K562 (cell line): ENCODE data around the gene PSMD14. TPM values are rescaled to one million over a fixed set of nuclear protein-coding genes. Genes with fewer than 3 reads are reported as not detected.

Source experiments
- ATAC-seq: fragments of 200-7000 bp; cut with Tn5 transposase; 3 replicates; pipeline ENCODE4 v1.9.1; 2020; ENCODE audit warnings: moderate library complexity
- BruUV-seq: library from RNA; stranded (reverse); fragments of 400-500 nt; replicated peaks from 2 replicates; lab custom pipeline; 2021; lab: Mats Ljungman, UMichigan
- CTCF ChIA-PET: fragments of 300-600 bp; formaldehyde crosslinking; extraction: SDS; loops from one replicate; lab custom pipeline; 2021; ENCODE audit warnings: low intra/inter-chr PET ratio; lab: Yijun Ruan, JAX
- POLR2A ChIA-PET: fragments of 300-600, 350-650 bp; sonication (Branson Sonifier 250); formaldehyde crosslinking; extraction: SDS; loops from one replicate; lab custom pipeline; 2021; ENCODE audit warnings: antibody characterized with exemption, inconsistent platforms; lab: Yijun Ruan, JAX
- DNase-seq, 4 experiments: peaks; one replicate each; pipeline versions ENCODE4 v3.0.0 to v3.0.0-alpha.2; 2011 to 2018; ENCODE audit warnings: low spot score in 3 of 4, mixed read lengths in 3 of 4; ENCODE audit errors: extremely low read depth in 1 of 4
- FAIRE-seq: peaks from 2 replicates; lab custom pipeline; 2011; peaks lifted over from hg19 to GRCh38; lab: Jason Lieb, UNC
- H2AFZ ChIP-seq: 2 replicates; pipeline ENCODE4 v1.6.0; 2011; ENCODE audit warnings: low read depth, low read length, control low read depth, inconsistent platforms
- H3K27ac ChIP-seq: fragments of 200-600 bp; 3 replicates; pipeline ENCODE4 v1.8.0; 2011; ENCODE audit warnings: low read depth, mild to moderate bottlenecking, control low read depth, inconsistent platforms, low read length, moderate library complexity, mixed read lengths; ENCODE audit errors: extremely low read depth
- H3K27me3 ChIP-seq, 2 experiments: fragments of 300-600 bp in 1 of 2; 2 replicates in 1 of 2; 3 replicates in 1 of 2; pipeline versions ENCODE4 v1.6.0 to v1.8.0; 2011; ENCODE audit warnings: inconsistent platforms in 2 of 2, low read length in 2 of 2, mild to moderate bottlenecking in 1 of 2, mixed read lengths in 1 of 2, moderate library complexity in 1 of 2; ENCODE audit not compliant: control insufficient read depth in 2 of 2, insufficient read depth in 2 of 2
- H3K36me3 ChIP-seq: fragments of 300-600 bp; 3 replicates; pipeline ENCODE4 v1.8.0; 2011; ENCODE audit warnings: mild to moderate bottlenecking, low read length, inconsistent platforms; ENCODE audit not compliant: control insufficient read depth, insufficient read depth
- H3K4me1 ChIP-seq, 2 experiments: fragments of 200-600 bp in 1 of 2; replicated peaks in 1 of 2; 2 replicates in 1 of 2; 3 replicates in 1 of 2; pipeline versions ENCODE4 v1.5.1 to v1.8.0; 2011; ENCODE audit warnings: inconsistent platforms in 2 of 2, low read length in 2 of 2, mild to moderate bottlenecking in 1 of 2, mixed read lengths in 1 of 2, moderate library complexity in 1 of 2; ENCODE audit not compliant: control insufficient read depth in 2 of 2, insufficient read depth in 2 of 2
- H3K4me2 ChIP-seq: 2 replicates; pipeline ENCODE4 v1.6.1; 2011; ENCODE audit warnings: low read length, control low read depth, inconsistent platforms, mixed read lengths; ENCODE audit not compliant: insufficient read depth
- H3K4me3 ChIP-seq: fragments of 200-600 bp; sonication (generic), shearing (Covaris generic); 2 replicates; pipeline ENCODE4 v1.5.1; 2016; ENCODE audit warnings: control low read depth, inconsistent platforms
- H3K79me2 ChIP-seq: fragments of 200-600 bp; 3 replicates; pipeline ENCODE4 v1.8.0; 2011; ENCODE audit warnings: low read length, inconsistent platforms; ENCODE audit not compliant: control insufficient read depth, insufficient read depth
- H3K9ac ChIP-seq, 2 experiments: 2 replicates each; pipeline versions ENCODE4 v1.6.0 to v1.6.1; 2011; ENCODE audit warnings: low read depth in 2 of 2, low read length in 2 of 2, control low read depth in 1 of 2, inconsistent platforms in 1 of 2, mild to moderate bottlenecking in 1 of 2, mixed read lengths in 1 of 2; ENCODE audit not compliant: insufficient read depth in 1 of 2
- H3K9me1 ChIP-seq: one replicate; pipeline ENCODE4 v1.6.0; 2011; ENCODE audit warnings: inconsistent platforms, mild to moderate bottlenecking, low read length, moderate library complexity; ENCODE audit not compliant: control insufficient read depth, insufficient read depth
- H3K9me3 ChIP-seq: replicated peaks from 2 replicates; pipeline ENCODE4 v1.5.1; 2011; ENCODE audit warnings: low read depth, low read length, inconsistent platforms; ENCODE audit not compliant: control insufficient read depth, insufficient read depth
- H4K20me1 ChIP-seq: replicated peaks from 2 replicates; pipeline ENCODE4 v1.6.1; 2011; ENCODE audit warnings: low read length, inconsistent platforms, mixed read lengths; ENCODE audit not compliant: control insufficient read depth, insufficient read depth
- CBX1 ChIP-seq: sonication (generic); IDR thresholded peaks from 2 replicates; pipeline ENCODE4 v1.6.1; 2016; ENCODE audit warnings: antibody characterized with exemption, low read depth, mild to moderate bottlenecking
- DIDO1 ChIP-seq: fragments of 450-650 bp; IDR thresholded peaks from 2 replicates; pipeline ENCODE4 v1.6.1; 2016; ENCODE audit warnings: low read depth, missing biosample characterization, missing genetic modification characterization
- E2F8 ChIP-seq: fragments of 450-650 bp; IDR thresholded peaks from 2 replicates; pipeline ENCODE4 v1.7.1; 2018; ENCODE audit warnings: mild to moderate bottlenecking, low read depth; ENCODE audit not compliant: partially characterized antibody
- EHMT2 ChIP-seq: fragments of 450-650 bp; IDR thresholded peaks from 2 replicates; pipeline ENCODE4 v1.6.1; 2018; ENCODE audit warnings: antibody characterized with exemption
- FOXJ3 ChIP-seq: sonication (generic); formaldehyde crosslinking; IDR thresholded peaks from 2 replicates; pipeline ENCODE4 v1.4.0; 2020; ENCODE audit warnings: mild to moderate bottlenecking, missing genetic modification reagents
- MCM5 ChIP-seq: fragments of 450-650 bp; IDR thresholded peaks from 2 replicates; pipeline ENCODE4 v1.6.1; 2016; ENCODE audit warnings: low read depth
- MTA3 ChIP-seq: fragments of 450-650 bp; formaldehyde crosslinking; IDR thresholded peaks from 2 replicates; pipeline ENCODE4 v1.6.1; 2017; ENCODE audit warnings: mild to moderate bottlenecking, borderline replicate concordance
- in situ Hi-C: fragments of 300-500 bp; cut with MboI; formaldehyde crosslinking; loops from 4 replicates; pipeline ENCODE4 v1.15.0; 2018; ENCODE audit warnings: inconsistent platforms, mixed read lengths
- intact Hi-C: fragments of 100-400 bp; cut with micrococcal nuclease; formaldehyde crosslinking; loops from 2 replicates; pipeline ENCODE4 v1.14.2; 2022
- polyA plus RNA-seq, 8 experiments: library from polyadenylated mRNA; depleted of rRNA in 4 of 8; stranded (reverse) in 5 of 8; unstranded in 3 of 8; fragments of >200 nt; fragmentation: Nextera tagmentation in 2 of 8; fragmentation: Illumina TruSeq in 1 of 8; extraction: Ambion mirVana in 2 of 8; extraction: Trizol in 1 of 8; gene quantifications; 2 replicates each; pipeline versions ENCODE4 v1.2.1 to v1.2.3, GENCODE V29; 2011 to 2014; ENCODE audit warnings: inconsistent platforms in 1 of 8, missing spikeins in 1 of 8
- total RNA-seq, 7 experiments: library from RNA; depleted of rRNA in 6 of 7; stranded (reverse); fragments of >200 nt in 6 of 7; fragmentation: Illumina TruSeq in 2 of 7; extraction: Trizol in 2 of 7; gene quantifications; 2 replicates each; pipeline versions ENCODE4 v1.2.1 to v1.2.3, GENCODE V29; 2011 to 2021; ENCODE audit warnings: low replicate concordance in 1 of 7
- TF ChIP-seq, protein P1 (sequence below), 2 experiments: IDR thresholded peaks; 2 replicates each; pipeline ENCODE4 v1.6.1; 2012; ENCODE audit warnings: improper control_type of control experiment in 2 of 2, low read depth in 2 of 2, low read length in 2 of 2, borderline replicate concordance in 1 of 2
- TF ChIP-seq, protein P2 (sequence below), 2 experiments: fragments of 450-650 bp; conservative IDR thresholded peaks; 2 replicates each; pipeline ENCODE4 v1.6.1; 2017; ENCODE audit warnings: mild to moderate bottlenecking in 2 of 2, moderate library complexity in 2 of 2
- TF ChIP-seq, protein P3 (sequence below): sonication (generic); formaldehyde crosslinking; IDR thresholded peaks from 2 replicates; pipeline ENCODE4 v1.8.1; 2023; ENCODE audit warnings: mild to moderate bottlenecking, missing genetic modification reagents

PSMD14 gene
- total and polyA plus RNA-seq, 9 of the 15 experiments (the other 6 are each of a cell fraction or from before 2014, with no cell fraction given): 151 to 515 (median 228) TPM

- TF ChIP-seq FOXJ3 (CRISPR knock-in tag) (no peak), EHMT2 (no peak), E2F8 (no peak), MCM5 (no peak), DIDO1 (no peak), CBX1 (no peak), MTA3 (no peak)
- TF ChIP-seq, protein P1, sequence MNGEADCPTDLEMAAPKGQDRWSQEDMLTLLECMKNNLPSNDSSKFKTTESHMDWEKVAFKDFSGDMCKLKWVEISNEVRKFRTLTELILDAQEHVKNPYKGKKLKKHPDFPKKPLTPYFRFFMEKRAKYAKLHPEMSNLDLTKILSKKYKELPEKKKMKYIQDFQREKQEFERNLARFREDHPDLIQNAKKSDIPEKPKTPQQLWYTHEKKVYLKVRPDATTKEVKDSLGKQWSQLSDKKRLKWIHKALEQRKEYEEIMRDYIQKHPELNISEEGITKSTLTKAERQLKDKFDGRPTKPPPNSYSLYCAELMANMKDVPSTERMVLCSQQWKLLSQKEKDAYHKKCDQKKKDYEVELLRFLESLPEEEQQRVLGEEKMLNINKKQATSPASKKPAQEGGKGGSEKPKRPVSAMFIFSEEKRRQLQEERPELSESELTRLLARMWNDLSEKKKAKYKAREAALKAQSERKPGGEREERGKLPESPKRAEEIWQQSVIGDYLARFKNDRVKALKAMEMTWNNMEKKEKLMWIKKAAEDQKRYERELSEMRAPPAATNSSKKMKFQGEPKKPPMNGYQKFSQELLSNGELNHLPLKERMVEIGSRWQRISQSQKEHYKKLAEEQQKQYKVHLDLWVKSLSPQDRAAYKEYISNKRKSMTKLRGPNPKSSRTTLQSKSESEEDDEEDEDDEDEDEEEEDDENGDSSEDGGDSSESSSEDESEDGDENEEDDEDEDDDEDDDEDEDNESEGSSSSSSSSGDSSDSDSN (IDR thresholded peaks at IDR 0.05; ENCODE audit: borderline replicate concordance in 1 of 2, low read depth in 2 of 2, low read length in 2 of 2): no peak
- TF ChIP-seq, protein P2, sequence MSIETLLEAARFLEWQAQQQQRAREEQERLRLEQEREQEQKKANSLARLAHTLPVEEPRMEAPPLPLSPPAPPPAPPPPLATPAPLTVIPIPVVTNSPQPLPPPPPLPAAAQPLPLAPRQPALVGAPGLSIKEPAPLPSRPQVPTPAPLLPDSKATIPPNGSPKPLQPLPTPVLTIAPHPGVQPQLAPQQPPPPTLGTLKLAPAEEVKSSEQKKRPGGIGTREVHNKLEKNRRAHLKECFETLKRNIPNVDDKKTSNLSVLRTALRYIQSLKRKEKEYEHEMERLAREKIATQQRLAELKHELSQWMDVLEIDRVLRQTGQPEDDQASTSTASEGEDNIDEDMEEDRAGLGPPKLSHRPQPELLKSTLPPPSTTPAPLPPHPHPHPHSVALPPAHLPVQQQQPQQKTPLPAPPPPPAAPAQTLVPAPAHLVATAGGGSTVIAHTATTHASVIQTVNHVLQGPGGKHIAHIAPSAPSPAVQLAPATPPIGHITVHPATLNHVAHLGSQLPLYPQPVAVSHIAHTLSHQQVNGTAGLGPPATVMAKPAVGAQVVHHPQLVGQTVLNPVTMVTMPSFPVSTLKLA (conservative IDR thresholded peaks at IDR 0.05): no peak
- TF ChIP-seq, protein P3, sequence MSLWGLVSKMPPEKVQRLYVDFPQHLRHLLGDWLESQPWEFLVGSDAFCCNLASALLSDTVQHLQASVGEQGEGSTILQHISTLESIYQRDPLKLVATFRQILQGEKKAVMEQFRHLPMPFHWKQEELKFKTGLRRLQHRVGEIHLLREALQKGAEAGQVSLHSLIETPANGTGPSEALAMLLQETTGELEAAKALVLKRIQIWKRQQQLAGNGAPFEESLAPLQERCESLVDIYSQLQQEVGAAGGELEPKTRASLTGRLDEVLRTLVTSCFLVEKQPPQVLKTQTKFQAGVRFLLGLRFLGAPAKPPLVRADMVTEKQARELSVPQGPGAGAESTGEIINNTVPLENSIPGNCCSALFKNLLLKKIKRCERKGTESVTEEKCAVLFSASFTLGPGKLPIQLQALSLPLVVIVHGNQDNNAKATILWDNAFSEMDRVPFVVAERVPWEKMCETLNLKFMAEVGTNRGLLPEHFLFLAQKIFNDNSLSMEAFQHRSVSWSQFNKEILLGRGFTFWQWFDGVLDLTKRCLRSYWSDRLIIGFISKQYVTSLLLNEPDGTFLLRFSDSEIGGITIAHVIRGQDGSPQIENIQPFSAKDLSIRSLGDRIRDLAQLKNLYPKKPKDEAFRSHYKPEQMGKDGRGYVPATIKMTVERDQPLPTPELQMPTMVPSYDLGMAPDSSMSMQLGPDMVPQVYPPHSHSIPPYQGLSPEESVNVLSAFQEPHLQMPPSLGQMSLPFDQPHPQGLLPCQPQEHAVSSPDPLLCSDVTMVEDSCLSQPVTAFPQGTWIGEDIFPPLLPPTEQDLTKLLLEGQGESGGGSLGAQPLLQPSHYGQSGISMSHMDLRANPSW: no peak
- TF ChIP-seq, all 486 proteins: peak for 0
- Histone ChIP-seq H3K27me3 (no peaks in the 10 kb centered on the region), H3K4me3 (no peak overlapping the region), H3K79me2 (no peaks in the 10 kb centered on the region), H2AFZ (no peak overlapping the region), H3K9ac (no peak overlapping the region), H3K9me1 (no peaks in the 10 kb centered on the region), H4K20me1 (no peaks in the 10 kb centered on the region), H3K36me3 (no peaks in the 10 kb centered on the region), H3K4me2 (no peak overlapping the region), H3K9me3 (no peaks in the 10 kb centered on the region), H3K27ac (no peak overlapping the region), H3K4me1 (no peaks in the 10 kb centered on the region)
- ChIA-PET CTCF (no interaction called here), POLR2A (no interaction called here)
- in situ Hi-C loops (no loop called here), intact Hi-C loops (no loop called here)
- ATAC-seq: no peak
- no peak for FAIRE-seq
- BruUV-seq: no TSS peak
- no peak for DNase-seq
Measured at GRCh38 chr2:161448431-161448830, 140.2 kb downstream of the PSMD14 start.
